GM12878 (cell line): ENCODE results near the gene CAPZB. TPM values are rescaled to one million over a fixed set of nuclear protein-coding genes. Genes with fewer than 3 reads are reported as not detected.

Experiments used
- ATAC-seq: fragments of 200-7000 bp; cut with Tn5 transposase; 3 replicates; pipeline ENCODE4 v1.9.1; 2020; ENCODE audit warnings: mild to moderate bottlenecking, moderate library complexity
- BruUV-seq: library from RNA; stranded (reverse); fragments of 400-500 nt; replicated peaks from 2 replicates; lab custom pipeline; 2021; lab: Mats Ljungman, UMichigan
- CTCF ChIA-PET: fragments of 300-600 bp; sonication (Branson Sonifier 250); formaldehyde crosslinking; extraction: SDS; loops from one replicate; lab custom pipeline; 2021; ENCODE audit warnings: inconsistent platforms; lab: Yijun Ruan, JAX
- POLR2A ChIA-PET: fragments of 350-600 bp; formaldehyde crosslinking; extraction: SDS; loops from one replicate; lab custom pipeline; 2021; ENCODE audit warnings: inconsistent platforms; lab: Charles Lee
- RAD21 ChIA-PET: fragments of 300-600 bp; sonication (Branson Sonifier 250); formaldehyde crosslinking; loops from one replicate; lab custom pipeline; 2023; ENCODE audit warnings: antibody characterized with exemption; ENCODE audit not compliant: unreplicated experiment; lab: Charles Lee
- SMC1A ChIA-PET: fragments of 300-600 bp; sonication (Branson Sonifier 250); formaldehyde crosslinking; loops from one replicate; lab custom pipeline; 2023; ENCODE audit not compliant: unreplicated experiment, uncharacterized antibody; lab: Charles Lee
- DNase-seq: peaks from one replicate; pipeline ENCODE4 v3.0.0-alpha.2; 2011; ENCODE audit warnings: low read depth, low spot score
- FAIRE-seq: peaks from 3 replicates; lab custom pipeline; 2011; peaks lifted over from hg19 to GRCh38; lab: Jason Lieb, UNC
- H2AFZ ChIP-seq: 2 replicates; pipeline ENCODE4 v1.6.0; 2011; ENCODE audit warnings: low read depth, low read length, control low read depth; ENCODE audit not compliant: control insufficient read depth
- H3K27ac ChIP-seq: 2 replicates; pipeline ENCODE4 v1.5.1; 2011; ENCODE audit warnings: control low read depth; ENCODE audit not compliant: control insufficient read depth, insufficient read depth
- H3K27me3 ChIP-seq, 2 experiments: replicated peaks in 1 of 2; 2 replicates each; pipeline versions ENCODE4 v1.6.0 to v1.6.1; 2011; ENCODE audit warnings: low read length in 1 of 2; ENCODE audit not compliant: control insufficient read depth in 2 of 2, insufficient read depth in 2 of 2
- H3K36me3 ChIP-seq, 2 experiments: 2 replicates each; pipeline ENCODE4 v1.5.1; 2011; ENCODE audit warnings: low read length in 1 of 2; ENCODE audit not compliant: control insufficient read depth in 2 of 2, insufficient read depth in 2 of 2
- H3K4me1 ChIP-seq: 2 replicates; pipeline ENCODE4 v1.6.1; 2011; ENCODE audit warnings: mild to moderate bottlenecking, low read length, moderate library complexity, mixed read lengths; ENCODE audit not compliant: control insufficient read depth, insufficient read depth
- H3K4me2 ChIP-seq: 2 replicates; pipeline ENCODE4 v1.6.0; 2011; ENCODE audit warnings: control low read depth; ENCODE audit not compliant: control insufficient read depth, insufficient read depth
- H3K4me3 ChIP-seq: fragments of 200-600 bp; sonication (generic); 2 replicates; pipeline ENCODE4 v1.5.1; 2016
- H3K79me2 ChIP-seq: 2 replicates; pipeline ENCODE4 v1.6.0; 2011; ENCODE audit warnings: low read length; ENCODE audit not compliant: control insufficient read depth, insufficient read depth
- H3K9ac ChIP-seq: 2 replicates; pipeline ENCODE4 v1.8.0; 2011; ENCODE audit warnings: low read length, control low read depth, mixed read lengths; ENCODE audit not compliant: control insufficient read depth, insufficient read depth
- H3K9me3 ChIP-seq: replicated peaks from 3 replicates; pipeline ENCODE4 v1.5.1; 2011; ENCODE audit warnings: mild to moderate bottlenecking, low read length; ENCODE audit not compliant: control insufficient read depth, insufficient read depth
- H4K20me1 ChIP-seq: 2 replicates; pipeline ENCODE4 v1.6.0; 2011; ENCODE audit not compliant: control insufficient read depth, insufficient read depth
- BCL11A ChIP-seq: IDR thresholded peaks from 2 replicates; pipeline ENCODE4 v1.6.1; 2011; ENCODE audit warnings: low read depth, low read length
- CHD2 ChIP-seq: IDR thresholded peaks from 2 replicates; pipeline ENCODE4 v1.6.1; 2011; ENCODE audit warnings: low read depth, low read length, improper control_type of control experiment, borderline replicate concordance
- CREB1 ChIP-seq: IDR thresholded peaks from 2 replicates; pipeline ENCODE4 v1.6.1; 2012; ENCODE audit warnings: low read depth, mild to moderate bottlenecking, inconsistent platforms
- CREM ChIP-seq: IDR thresholded peaks from 2 replicates; pipeline ENCODE4 v1.6.1; 2014; ENCODE audit warnings: antibody characterized with exemption, low read depth
- EED ChIP-seq: sonication (generic); IDR thresholded peaks from 2 replicates; pipeline ENCODE4 v1.6.1; 2016; ENCODE audit warnings: antibody characterized with exemption, low read depth
- KAT2A ChIP-seq: conservative IDR thresholded peaks from 2 replicates; pipeline ENCODE4 v1.6.1; 2011; ENCODE audit warnings: low read depth, low read length; ENCODE audit not compliant: control insufficient read depth
- MTA2 ChIP-seq: fragments of 450-650 bp; IDR thresholded peaks from 2 replicates; pipeline ENCODE4 v1.6.1; 2016; ENCODE audit warnings: low read depth, mild to moderate bottlenecking, moderate library complexity
- PAX5 ChIP-seq: IDR thresholded peaks from 2 replicates; pipeline ENCODE4 v1.6.1; 2011; ENCODE audit warnings: low read depth, low read length, borderline replicate concordance
- PAX8 ChIP-seq: fragments of 450-650 bp; IDR thresholded peaks from 2 replicates; pipeline ENCODE4 v1.6.1; 2017; ENCODE audit warnings: mild to moderate bottlenecking, moderate library complexity
- POU2F2 ChIP-seq: IDR thresholded peaks from 3 replicates; pipeline ENCODE4 v1.6.1; 2011; ENCODE audit warnings: low read depth, mild to moderate bottlenecking, low read length, borderline replicate concordance
- RCOR1 ChIP-seq: conservative IDR thresholded peaks from 2 replicates; pipeline ENCODE4 v1.6.1; 2012; ENCODE audit warnings: low read depth, low read length, improper control_type of control experiment
- RFX5 ChIP-seq: IDR thresholded peaks from 2 replicates; pipeline ENCODE4 v1.6.1; 2011; ENCODE audit warnings: low read depth, low read length, improper control_type of control experiment
- RUNX3 ChIP-seq: IDR thresholded peaks from 2 replicates; pipeline ENCODE4 v1.6.1; 2012; ENCODE audit warnings: low read length, inconsistent platforms
- SREBF2 ChIP-seq: IDR thresholded peaks from 2 replicates; pipeline ENCODE4 v1.6.1; 2012; ENCODE audit warnings: mild to moderate bottlenecking, low read length
- STAT1 ChIP-seq: fragments of 450-650 bp; conservative IDR thresholded peaks from 2 replicates; pipeline ENCODE4 v1.6.1; 2014; ENCODE audit warnings: antibody characterized with exemption, mild to moderate bottlenecking
- ZNF217 ChIP-seq: fragments of 450-650 bp; IDR thresholded peaks from 2 replicates; pipeline ENCODE4 v1.6.1; 2017; ENCODE audit warnings: antibody characterized with exemption, mild to moderate bottlenecking
- ZNF24 ChIP-seq: fragments of 450-650 bp; IDR thresholded peaks from 2 replicates; pipeline ENCODE4 v1.6.1; 2017; ENCODE audit warnings: antibody characterized with exemption, mild to moderate bottlenecking
- ZNF384 ChIP-seq: IDR thresholded peaks from 2 replicates; pipeline ENCODE4 v1.6.1; 2012; ENCODE audit warnings: low read depth, mild to moderate bottlenecking, low read length, improper control_type of control experiment, borderline replicate concordance
- ZNF622 ChIP-seq: fragments of 450-650 bp; IDR thresholded peaks from 2 replicates; pipeline ENCODE4 v1.6.1; 2017; ENCODE audit warnings: mild to moderate bottlenecking, inconsistent platforms
- WGBS: methylation state at CpG from one replicate; pipeline ENCODE4 v1.1.6; 2016; ENCODE audit warnings: low lambda C conversion rate; ENCODE audit not compliant: insufficient replicate concordance, insufficient coverage; ENCODE audit errors: missing lambda C conversion rate; 5-methylcytosine and 5-hydroxymethylcytosine counted together
- in situ Hi-C: fragments of 300-500 bp; cut with MboI; formaldehyde crosslinking; loops from 9 replicates; pipeline ENCODE4 v1.14.3; 2018; ENCODE audit warnings: mixed read lengths
- intact Hi-C: fragments of 100-400 bp; cut with micrococcal nuclease; formaldehyde crosslinking; loops from one replicate; pipeline ENCODE4 v1.14.2; 2022; ENCODE audit not compliant: unreplicated experiment
- polyA plus RNA-seq, 11 experiments: library from polyadenylated mRNA; depleted of rRNA in 4 of 11; unstranded in 6 of 11; stranded (reverse) in 5 of 11; fragments of >200 nt; fragmentation: Nextera tagmentation in 4 of 11; fragmentation: Illumina TruSeq in 1 of 11; extraction: Ambion mirVana in 4 of 11; extraction: Trizol in 1 of 11; gene quantifications; 1 replicate in 1 of 11; 2 replicates in 10 of 11; pipeline versions ENCODE4 v1.2.1 to v1.2.3, GENCODE V29; 2011 to 2016; ENCODE audit warnings: inconsistent platforms in 2 of 11, missing spikeins in 2 of 11, low read depth in 1 of 11
- total RNA-seq, 4 experiments: library from RNA; depleted of rRNA in 3 of 4; stranded (reverse); fragments of >200 nt in 3 of 4; fragmentation: Illumina TruSeq in 1 of 4; extraction: Trizol in 1 of 4; gene quantifications; 2 replicates each; pipeline versions ENCODE4 v1.2.1 to v1.2.3, GENCODE V29; 2013 to 2021
- TF ChIP-seq, protein P1 (sequence below): fragments of 150-350 bp; IDR thresholded peaks from 2 replicates; pipeline ENCODE4 v1.6.1; 2016; ENCODE audit warnings: low read depth, low read length
- TF ChIP-seq, protein P2 (sequence below): fragments of 450-650 bp; formaldehyde crosslinking; IDR thresholded peaks from 2 replicates; pipeline ENCODE4 v1.4.0; 2020; ENCODE audit warnings: mild to moderate bottlenecking, moderate library complexity

CAPZB gene
- total and polyA plus RNA-seq, 10 of the 15 experiments (the other 5 are each of a cell fraction or from before 2014, with no cell fraction given): 104 to 454 (median 213) TPM

DNA sequence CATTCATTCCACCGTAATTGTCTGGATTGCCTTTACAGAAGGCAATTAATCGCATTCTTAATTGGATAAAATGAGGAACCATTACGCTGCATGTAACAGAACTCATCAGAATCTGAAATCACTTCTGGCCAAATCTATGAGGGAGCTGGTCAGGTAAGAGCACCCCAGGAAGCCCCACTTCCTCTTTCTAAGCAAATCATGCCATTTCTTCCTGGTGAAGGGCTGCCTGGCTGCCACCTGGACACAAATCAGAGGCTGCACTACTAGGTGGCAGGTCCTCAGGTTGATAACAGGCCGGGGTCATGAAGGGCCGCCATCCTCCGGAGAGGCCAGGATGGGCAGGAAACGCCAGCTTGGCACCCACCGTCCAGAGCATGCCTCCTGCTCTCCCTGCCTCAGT, 73.7 kb downstream of the CAPZB start:
- Histone ChIP-seq H3K79me2 (peaks cover 37% of the 10 kb centered on the region), H3K4me2 (peak overlapping the region; percentile 46; the same call in 1 of the 2 replicates), H3K27ac (peak overlapping the region; percentile 56), H3K9me3 (no peaks in the 10 kb centered on the region), H2AFZ (no peak overlapping the region), H3K36me3 (peaks cover 10 to 12% of the 10 kb centered on the region in 2 experiments; a peak in 3 of 4 replicates), H3K27me3 (no peaks in the 10 kb centered on the region), H3K4me3 (0 out of 2 replicates have a peak overlapping the region, but pooled peaks have one; percentile 21), H4K20me1 (peaks cover 7% of the 10 kb centered on the region), H3K4me1 (peaks cover 16% of the 10 kb centered on the region), H3K9ac (0 out of 2 replicates have a peak overlapping the region, but pooled peaks have one; percentile 40)
- 46% methylated on average over 8 of the region's 8 CpGs for WGBS
- in situ Hi-C loops (no loop called here), intact Hi-C loops (no loop called here)
- POLR2A ChIA-PET: no interaction called here
- ATAC-seq (peak; percentile 96), DNase-seq (peak; percentile 27), FAIRE-seq (no peak)
- SMC1A ChIA-PET: interaction anchor here (0.8 to 2.2 kb wide), 2 partner anchors 73 to 75 kb away, joined by 3 to 7 read pairs; partner anchors contain the start of gene CAPZB
- CTCF ChIA-PET: interaction anchor here (0.6 to 2.9 kb wide), 7 partner anchors 10 to 239 kb away, joined by 3 to 7 read pairs (median 3); no protein-coding TSS in a partner anchor
- RAD21 ChIA-PET: interaction anchor here (1.1 kb wide), 1 partner anchor 21 kb away, joined by 4 read pairs; no protein-coding TSS in a partner anchor
- no TSS peak for BruUV-seq
- TF ChIP-seq SREBF2: no peak
- no peak for TF ChIP-seq ZNF217
- peak; percentile 87 for TF ChIP-seq MTA2
- TF ChIP-seq RUNX3: no peak
- TF ChIP-seq, protein P1, sequence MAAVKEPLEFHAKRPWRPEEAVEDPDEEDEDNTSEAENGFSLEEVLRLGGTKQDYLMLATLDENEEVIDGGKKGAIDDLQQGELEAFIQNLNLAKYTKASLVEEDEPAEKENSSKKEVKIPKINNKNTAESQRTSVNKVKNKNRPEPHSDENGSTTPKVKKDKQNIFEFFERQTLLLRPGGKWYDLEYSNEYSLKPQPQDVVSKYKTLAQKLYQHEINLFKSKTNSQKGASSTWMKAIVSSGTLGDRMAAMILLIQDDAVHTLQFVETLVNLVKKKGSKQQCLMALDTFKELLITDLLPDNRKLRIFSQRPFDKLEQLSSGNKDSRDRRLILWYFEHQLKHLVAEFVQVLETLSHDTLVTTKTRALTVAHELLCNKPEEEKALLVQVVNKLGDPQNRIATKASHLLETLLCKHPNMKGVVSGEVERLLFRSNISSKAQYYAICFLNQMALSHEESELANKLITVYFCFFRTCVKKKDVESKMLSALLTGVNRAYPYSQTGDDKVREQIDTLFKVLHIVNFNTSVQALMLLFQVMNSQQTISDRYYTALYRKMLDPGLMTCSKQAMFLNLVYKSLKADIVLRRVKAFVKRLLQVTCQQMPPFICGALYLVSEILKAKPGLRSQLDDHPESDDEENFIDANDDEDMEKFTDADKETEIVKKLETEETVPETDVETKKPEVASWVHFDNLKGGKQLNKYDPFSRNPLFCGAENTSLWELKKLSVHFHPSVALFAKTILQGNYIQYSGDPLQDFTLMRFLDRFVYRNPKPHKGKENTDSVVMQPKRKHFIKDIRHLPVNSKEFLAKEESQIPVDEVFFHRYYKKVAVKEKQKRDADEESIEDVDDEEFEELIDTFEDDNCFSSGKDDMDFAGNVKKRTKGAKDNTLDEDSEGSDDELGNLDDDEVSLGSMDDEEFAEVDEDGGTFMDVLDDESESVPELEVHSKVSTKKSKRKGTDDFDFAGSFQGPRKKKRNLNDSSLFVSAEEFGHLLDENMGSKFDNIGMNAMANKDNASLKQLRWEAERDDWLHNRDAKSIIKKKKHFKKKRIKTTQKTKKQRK: no peak
- no peak for TF ChIP-seq CREB1
- no peak for TF ChIP-seq ZNF384
- TF ChIP-seq BCL11A: peak; percentile 33; the same call in 1 of the 2 replicates
- no peak for TF ChIP-seq RFX5
- no peak for TF ChIP-seq STAT1
- no peak for TF ChIP-seq PAX5
- peak; percentile 43 for TF ChIP-seq EED
- TF ChIP-seq, protein P2, sequence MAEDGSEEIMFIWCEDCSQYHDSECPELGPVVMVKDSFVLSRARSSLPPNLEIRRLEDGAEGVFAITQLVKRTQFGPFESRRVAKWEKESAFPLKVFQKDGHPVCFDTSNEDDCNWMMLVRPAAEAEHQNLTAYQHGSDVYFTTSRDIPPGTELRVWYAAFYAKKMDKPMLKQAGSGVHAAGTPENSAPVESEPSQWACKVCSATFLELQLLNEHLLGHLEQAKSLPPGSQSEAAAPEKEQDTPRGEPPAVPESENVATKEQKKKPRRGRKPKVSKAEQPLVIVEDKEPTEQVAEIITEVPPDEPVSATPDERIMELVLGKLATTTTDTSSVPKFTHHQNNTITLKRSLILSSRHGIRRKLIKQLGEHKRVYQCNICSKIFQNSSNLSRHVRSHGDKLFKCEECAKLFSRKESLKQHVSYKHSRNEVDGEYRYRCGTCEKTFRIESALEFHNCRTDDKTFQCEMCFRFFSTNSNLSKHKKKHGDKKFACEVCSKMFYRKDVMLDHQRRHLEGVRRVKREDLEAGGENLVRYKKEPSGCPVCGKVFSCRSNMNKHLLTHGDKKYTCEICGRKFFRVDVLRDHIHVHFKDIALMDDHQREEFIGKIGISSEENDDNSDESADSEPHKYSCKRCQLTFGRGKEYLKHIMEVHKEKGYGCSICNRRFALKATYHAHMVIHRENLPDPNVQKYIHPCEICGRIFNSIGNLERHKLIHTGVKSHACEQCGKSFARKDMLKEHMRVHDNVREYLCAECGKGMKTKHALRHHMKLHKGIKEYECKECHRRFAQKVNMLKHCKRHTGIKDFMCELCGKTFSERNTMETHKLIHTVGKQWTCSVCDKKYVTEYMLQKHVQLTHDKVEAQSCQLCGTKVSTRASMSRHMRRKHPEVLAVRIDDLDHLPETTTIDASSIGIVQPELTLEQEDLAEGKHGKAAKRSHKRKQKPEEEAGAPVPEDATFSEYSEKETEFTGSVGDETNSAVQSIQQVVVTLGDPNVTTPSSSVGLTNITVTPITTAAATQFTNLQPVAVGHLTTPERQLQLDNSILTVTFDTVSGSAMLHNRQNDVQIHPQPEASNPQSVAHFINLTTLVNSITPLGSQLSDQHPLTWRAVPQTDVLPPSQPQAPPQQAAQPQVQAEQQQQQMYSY (CRISPR knock-in tag): no peak
- TF ChIP-seq POU2F2: 0 out of 3 replicates have a peak, but pooled peaks have one; percentile 21
- no peak for TF ChIP-seq KAT2A
- no peak for TF ChIP-seq ZNF622
- TF ChIP-seq ZNF24: peak; percentile 73
- TF ChIP-seq CREM: no peak
- no peak for TF ChIP-seq RCOR1
- TF ChIP-seq PAX8: no peak
- TF ChIP-seq CHD2: no peak
